ENCODE data around the gene AQP1. TPM values are rescaled to one million over a fixed set of nuclear protein-coding genes. Genes with fewer than 3 reads are reported as not detected.

The AQP1 gene
- total RNA-seq, 1 donor from 2014 or later, result not detected

DNA sequence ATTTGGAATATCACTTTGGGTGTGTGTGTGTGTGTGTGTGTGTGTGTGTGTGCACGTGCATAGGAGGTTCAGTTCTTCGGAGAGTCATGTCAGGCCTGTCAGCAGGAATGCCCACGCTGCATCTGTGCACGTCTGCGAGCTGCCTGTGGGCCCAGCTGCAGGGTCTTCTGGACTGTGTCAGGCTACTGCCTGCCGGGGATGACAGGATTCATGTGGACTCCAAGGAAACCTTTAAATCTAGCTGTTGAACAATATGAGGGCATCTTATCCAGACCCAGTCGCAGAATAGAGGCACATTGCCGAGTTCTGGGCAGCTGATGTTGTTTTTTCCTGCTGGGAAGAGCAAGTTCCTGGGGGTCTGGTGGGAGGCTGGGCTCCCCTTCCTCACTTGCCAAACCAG is 19.0 kb downstream of the AQP1 start:
- Mint-ChIP-seq H3K4me3 (ENCODE audit: unreplicated experiment) (no peak overlapping the region), H3K9me3 (ENCODE audit: unreplicated experiment) (peaks cover 3% of the 10 kb centered on the region), H3K27ac (ENCODE audit: unreplicated experiment) (peak overlapping the region; percentile 48), H3K27me3 (ENCODE audit: unreplicated experiment) (peaks cover 14% of the 10 kb centered on the region), H3K36me3 (ENCODE audit: unreplicated experiment) (no peaks in the 10 kb centered on the region), H3K4me1 (ENCODE audit: low read depth, unreplicated experiment) (peaks cover 7% of the 10 kb centered on the region)
- no peak for DNase-seq
- no peak for TF ChIP-seq CTCF (IDR thresholded peaks at IDR 0.05; ENCODE audit: partially characterized antibody, unreplicated experiment)

GRCh38 chr7:30931161-30931928 is 19.7 kb downstream of the AQP1 start:
- peaks cover 3% of the 10 kb centered on the region for H3K9me3 Mint-ChIP-seq (ENCODE audit: unreplicated experiment)

GRCh38 chr7:30931929-30932540 is 20.4 kb downstream of the AQP1 start:
- TF ChIP-seq CTCF (IDR thresholded peaks at IDR 0.05; ENCODE audit: partially characterized antibody, unreplicated experiment), result no peak
- peaks cover 2% of the 10 kb centered on the region for H3K9me3 Mint-ChIP-seq (ENCODE audit: unreplicated experiment)
- H3K36me3 Mint-ChIP-seq (ENCODE audit: unreplicated experiment), result no peaks in the 10 kb centered on the region
- H3K4me3 Mint-ChIP-seq (ENCODE audit: unreplicated experiment), result no peak overlapping the region
- no peak overlapping the region for H3K27ac Mint-ChIP-seq (ENCODE audit: unreplicated experiment)
- H3K27me3 Mint-ChIP-seq (ENCODE audit: unreplicated experiment), result peaks cover 14% of the 10 kb centered on the region
- DNase-seq, result no peak
- peaks cover 7% of the 10 kb centered on the region for H3K4me1 Mint-ChIP-seq (ENCODE audit: low read depth, unreplicated experiment)

More at GRCh38 chr7:30931161-30931928, 19.7 kb downstream of the AQP1 start:
- Mint-ChIP-seq H3K36me3 (ENCODE audit: unreplicated experiment) (no peaks in the 10 kb centered on the region), H3K4me1 (ENCODE audit: low read depth, unreplicated experiment) (peaks cover 7% of the 10 kb centered on the region), H3K4me3 (ENCODE audit: unreplicated experiment) (no peak overlapping the region), H3K27me3 (ENCODE audit: unreplicated experiment) (peaks cover 14% of the 10 kb centered on the region), H3K27ac (ENCODE audit: unreplicated experiment) (no peak overlapping the region)
- no peak for TF ChIP-seq CTCF (IDR thresholded peaks at IDR 0.05; ENCODE audit: partially characterized antibody, unreplicated experiment)
- no peak for DNase-seq

- Mint-ChIP-seq H3K27me3 (ENCODE audit: unreplicated experiment) (peaks cover 14% of the 10 kb centered on the region), H3K36me3 (ENCODE audit: unreplicated experiment) (no peaks in the 10 kb centered on the region), H3K27ac (ENCODE audit: unreplicated experiment) (no peak overlapping the region), H3K9me3 (ENCODE audit: unreplicated experiment) (peaks cover 2% of the 10 kb centered on the region), H3K4me3 (ENCODE audit: unreplicated experiment) (no peak overlapping the region), H3K4me1 (ENCODE audit: low read depth, unreplicated experiment) (peaks cover 7% of the 10 kb centered on the region)
- TF ChIP-seq CTCF (IDR thresholded peaks at IDR 0.05; ENCODE audit: partially characterized antibody, unreplicated experiment), result no peak
- no peak for DNase-seq
Observed at GRCh38 chr7:30932562-30932961, 20.9 kb downstream of the AQP1 start.

Data from glutamatergic neuron (in vitro differentiated cells).